ENCODE data around the gene GPM6B.

GPM6B gene

GRCh38 chrX:13780868-13781427, 35.9 kb downstream of the GPM6B start:
- Histone ChIP-seq H4K12ac (ENCODE audit: low read depth, low read length) (no peak overlapping the region), H2BK120ac (ENCODE audit: insufficient read depth, low read length, poor library complexity) (peak overlapping the region; percentile 72), H3K79me1 (ENCODE audit: low read length) (peaks cover 9% of the 10 kb centered on the region), H2BK5ac (ENCODE audit: low read depth, low read length, poor library complexity) (peak overlapping the region; percentile 61), H3K14ac (ENCODE audit: low read length) (peak overlapping the region; percentile 8), H3K79me2 (ENCODE audit: control insufficient read depth, insufficient read depth, low read length, poor library complexity) (no peaks in the 10 kb centered on the region), H3K4me1 (ENCODE audit: control insufficient read depth in 1 of 2, insufficient read depth in 2 of 2, low read length in 2 of 2) (peaks cover 12 to 13% of the 10 kb centered on the region in 2 experiments), H3K9me3 (ENCODE audit: insufficient read depth, low read depth, low read length) (no peaks in the 10 kb centered on the region), H4K8ac (ENCODE audit: low read depth, low read length) (peak overlapping the region; percentile 53), H3K9ac (ENCODE audit: low read length) (no peak overlapping the region), H2AFZ (ENCODE audit: insufficient read depth, low read length, poor library complexity) (no peak overlapping the region), H3K27me3 (ENCODE audit: insufficient read depth, low read length) (no peaks in the 10 kb centered on the region), H3K36me3 (ENCODE audit: control insufficient read depth in 1 of 2, insufficient read depth in 2 of 2, low read length in 2 of 2) (peaks cover 3 to 5% of the 10 kb centered on the region in 2 experiments), H3K4me3 (ENCODE audit: low read depth, low read length) (no peak overlapping the region), H3K27ac (ENCODE audit: low read depth, low read length) (peak overlapping the region; percentile 56), H3K23ac (ENCODE audit: low read length) (no peak overlapping the region), H2AK5ac (ENCODE audit: low read length) (no peak overlapping the region), H3K4ac (ENCODE audit: low read depth, low read length) (no peak overlapping the region), H3K18ac (ENCODE audit: low read length) (no peak overlapping the region), H2BK12ac (ENCODE audit: low read length) (peak overlapping the region; percentile 64), H4K91ac (ENCODE audit: low read depth, low read length) (peak overlapping the region; percentile 61), H3K4me2 (ENCODE audit: low read length) (peak overlapping the region; percentile 16)
- WGBS (ENCODE audit: extremely low coverage, insufficient coverage, insufficient read length) = no CpG with 5 or more reads among the region's 7 CpGs
- DNase-seq = no peak

- Histone ChIP-seq H3K36me3 (ENCODE audit: control insufficient read depth in 1 of 2, insufficient read depth in 2 of 2, low read length in 2 of 2) (peaks cover 5 to 11% of the 10 kb centered on the region in 2 experiments), H3K27ac (ENCODE audit: low read depth, low read length) (no peak overlapping the region), H2AK5ac (ENCODE audit: low read length) (no peak overlapping the region), H2BK5ac (ENCODE audit: low read depth, low read length, poor library complexity) (no peak overlapping the region), H3K9ac (ENCODE audit: low read length) (no peak overlapping the region), H3K18ac (ENCODE audit: low read length) (no peak overlapping the region), H3K4me3 (ENCODE audit: low read depth, low read length) (no peak overlapping the region), H3K14ac (ENCODE audit: low read length) (no peak overlapping the region), H2AFZ (ENCODE audit: insufficient read depth, low read length, poor library complexity) (no peak overlapping the region), H4K91ac (ENCODE audit: low read depth, low read length) (no peak overlapping the region), H3K79me1 (ENCODE audit: low read length) (peaks cover 7% of the 10 kb centered on the region), H3K4me2 (ENCODE audit: low read length) (no peak overlapping the region), H3K4ac (ENCODE audit: low read depth, low read length) (no peak overlapping the region), H4K12ac (ENCODE audit: low read depth, low read length) (no peak overlapping the region), H3K27me3 (ENCODE audit: insufficient read depth, low read length) (no peaks in the 10 kb centered on the region), H2BK12ac (ENCODE audit: low read length) (no peak overlapping the region), H3K79me2 (ENCODE audit: control insufficient read depth, insufficient read depth, low read length, poor library complexity) (no peaks in the 10 kb centered on the region), H4K8ac (ENCODE audit: low read depth, low read length) (no peak overlapping the region), H2BK120ac (ENCODE audit: insufficient read depth, low read length, poor library complexity) (no peak overlapping the region), H3K9me3 (ENCODE audit: insufficient read depth, low read depth, low read length) (no peaks in the 10 kb centered on the region), H3K4me1 (ENCODE audit: control insufficient read depth in 1 of 2, insufficient read depth in 2 of 2, low read length in 2 of 2) (peaks cover 9 to 10% of the 10 kb centered on the region in 2 experiments), H3K23ac (ENCODE audit: low read length) (no peak overlapping the region)
- WGBS (ENCODE audit: extremely low coverage, insufficient coverage, insufficient read length) = no CpG with 5 or more reads among the region's 2 CpGs
- DNase-seq = no peak
These were observed 38.0 kb downstream of the GPM6B start for GRCh38 chrX:13778916-13779315.

- Histone ChIP-seq H4K8ac (ENCODE audit: low read depth, low read length) (no peak overlapping the region), H3K9me3 (ENCODE audit: insufficient read depth, low read depth, low read length) (no peaks in the 10 kb centered on the region), H3K4me1 (ENCODE audit: control insufficient read depth in 1 of 2, insufficient read depth in 2 of 2, low read length in 2 of 2) (peaks cover 7% of the 10 kb centered on the region in 2 experiments), H3K23ac (ENCODE audit: low read length) (no peak overlapping the region), H3K9ac (ENCODE audit: low read length) (no peak overlapping the region), H3K79me2 (ENCODE audit: control insufficient read depth, insufficient read depth, low read length, poor library complexity) (no peaks in the 10 kb centered on the region), H3K79me1 (ENCODE audit: low read length) (peaks cover 7% of the 10 kb centered on the region), H3K4me3 (ENCODE audit: low read depth, low read length) (no peak overlapping the region), H2AFZ (ENCODE audit: insufficient read depth, low read length, poor library complexity) (no peak overlapping the region), H2AK5ac (ENCODE audit: low read length) (no peak overlapping the region), H2BK12ac (ENCODE audit: low read length) (no peak overlapping the region), H3K27ac (ENCODE audit: low read depth, low read length) (no peak overlapping the region), H3K27me3 (ENCODE audit: insufficient read depth, low read length) (no peaks in the 10 kb centered on the region), H3K18ac (ENCODE audit: low read length) (no peak overlapping the region), H2BK5ac (ENCODE audit: low read depth, low read length, poor library complexity) (no peak overlapping the region), H4K12ac (ENCODE audit: low read depth, low read length) (no peak overlapping the region), H4K91ac (ENCODE audit: low read depth, low read length) (no peak overlapping the region), H3K4ac (ENCODE audit: low read depth, low read length) (no peak overlapping the region), H2BK120ac (ENCODE audit: insufficient read depth, low read length, poor library complexity) (no peak overlapping the region), H3K36me3 (ENCODE audit: control insufficient read depth in 1 of 2, insufficient read depth in 2 of 2, low read length in 2 of 2) (peaks cover 5 to 15% of the 10 kb centered on the region in 2 experiments), H3K4me2 (ENCODE audit: low read length) (no peak overlapping the region), H3K14ac (ENCODE audit: low read length) (no peak overlapping the region)
- DNase-seq = no peak
- WGBS (ENCODE audit: extremely low coverage, insufficient coverage, insufficient read length) = no CpG with 5 or more reads among the region's 4 CpGs
These were observed 40.5 kb downstream of the GPM6B start for GRCh38 chrX:13776387-13776786.

GRCh38 chrX:13775837-13776236, 41.1 kb downstream of the GPM6B start:
- Histone ChIP-seq H3K36me3 (ENCODE audit: control insufficient read depth in 1 of 2, insufficient read depth in 2 of 2, low read length in 2 of 2) (peaks cover 5 to 15% of the 10 kb centered on the region in 2 experiments), H3K4me2 (ENCODE audit: low read length) (no peak overlapping the region), H4K8ac (ENCODE audit: low read depth, low read length) (no peak overlapping the region), H3K4ac (ENCODE audit: low read depth, low read length) (no peak overlapping the region), H2BK120ac (ENCODE audit: insufficient read depth, low read length, poor library complexity) (no peak overlapping the region), H3K27ac (ENCODE audit: low read depth, low read length) (no peak overlapping the region), H3K14ac (ENCODE audit: low read length) (no peak overlapping the region), H4K12ac (ENCODE audit: low read depth, low read length) (no peak overlapping the region), H3K4me3 (ENCODE audit: low read depth, low read length) (no peak overlapping the region), H3K23ac (ENCODE audit: low read length) (no peak overlapping the region), H4K91ac (ENCODE audit: low read depth, low read length) (no peak overlapping the region), H2AK5ac (ENCODE audit: low read length) (no peak overlapping the region), H3K79me2 (ENCODE audit: control insufficient read depth, insufficient read depth, low read length, poor library complexity) (no peaks in the 10 kb centered on the region), H3K9ac (ENCODE audit: low read length) (no peak overlapping the region), H2BK12ac (ENCODE audit: low read length) (no peak overlapping the region), H3K18ac (ENCODE audit: low read length) (no peak overlapping the region), H3K27me3 (ENCODE audit: insufficient read depth, low read length) (no peaks in the 10 kb centered on the region), H2BK5ac (ENCODE audit: low read depth, low read length, poor library complexity) (no peak overlapping the region), H3K79me1 (ENCODE audit: low read length) (peaks cover 3% of the 10 kb centered on the region), H3K4me1 (ENCODE audit: control insufficient read depth in 1 of 2, insufficient read depth in 2 of 2, low read length in 2 of 2) (peaks cover 4% of the 10 kb centered on the region in 2 experiments), H3K9me3 (ENCODE audit: insufficient read depth, low read depth, low read length) (no peaks in the 10 kb centered on the region), H2AFZ (ENCODE audit: insufficient read depth, low read length, poor library complexity) (no peak overlapping the region)
- DNase-seq = no peak
- WGBS (ENCODE audit: extremely low coverage, insufficient coverage, insufficient read length) = no CpG with 5 or more reads among the region's 3 CpGs
